ENCODE measurements around the gene CA12. TPM values are rescaled to one million over a fixed set of nuclear protein-coding genes. Genes with fewer than 3 reads are reported as not detected.
A peak's percentile ranks its signal among the peaks of the same experiment; 100 is the strongest.

CA12 gene
- total RNA-seq, 2 donors from 2014 or later, result 1.3 to 5.5 TPM

- peaks cover 0 to 15% of the 10 kb centered on the region in 2 donors for H3K4me1 ChIP-seq
- TF ChIP-seq CTCF (IDR thresholded peaks at IDR 0.05), result no peak
- no peaks in the 10 kb centered on the region for H3K9me3 ChIP-seq
- peak overlapping the region in 1 of 2 donors; percentile 50 for H3K27ac ChIP-seq
- H3K4me3 ChIP-seq, result no peak overlapping the region
- no peak for DNase-seq (ENCODE audit: low spot score)
- H3K36me3 ChIP-seq, result no peaks in the 10 kb centered on the region
- H3K27me3 ChIP-seq, result no peaks in the 10 kb centered on the region
Measured at GRCh38 chr15:63292241-63292640, 89.4 kb downstream of the CA12 start.

GRCh38 chr15:63291507-63291906 is 90.1 kb downstream of the CA12 start:
- H3K27me3 ChIP-seq, result no peaks in the 10 kb centered on the region
- no peaks in the 10 kb centered on the region for H3K36me3 ChIP-seq
- peak overlapping the region in 1 of 2 donors; percentile 50 for H3K27ac ChIP-seq
- H3K9me3 ChIP-seq, result no peaks in the 10 kb centered on the region
- TF ChIP-seq CTCF (IDR thresholded peaks at IDR 0.05), result no peak
- no peak for DNase-seq (ENCODE audit: low spot score)
- H3K4me3 ChIP-seq, result no peak overlapping the region
- H3K4me1 ChIP-seq, result peaks cover 0 to 15% of the 10 kb centered on the region in 2 donors

- H3K4me3 ChIP-seq, result no peak overlapping the region
- H3K36me3 ChIP-seq, result peaks cover 5% of the 10 kb centered on the region
- H3K27me3 ChIP-seq, result no peaks in the 10 kb centered on the region
- no peak for DNase-seq (ENCODE audit: low spot score)
- H3K4me1 ChIP-seq, result peaks cover 0 to 15% of the 10 kb centered on the region in 2 donors
- H3K27ac ChIP-seq, result no peak overlapping the region
- peak; percentile 67 to 75 for TF ChIP-seq CTCF (IDR thresholded peaks at IDR 0.05)
- H3K9me3 ChIP-seq, result no peaks in the 10 kb centered on the region
Measured at GRCh38 chr15:63288778-63289378, 92.8 kb downstream of the CA12 start.

GRCh38 chr15:63288342-63288741 is 93.3 kb downstream of the CA12 start:
- H3K4me3 ChIP-seq, result no peak overlapping the region
- peaks cover 0 to 15% of the 10 kb centered on the region in 2 donors for H3K4me1 ChIP-seq
- H3K9me3 ChIP-seq, result no peaks in the 10 kb centered on the region
- no peaks in the 10 kb centered on the region for H3K27me3 ChIP-seq
- H3K27ac ChIP-seq, result no peak overlapping the region
- no peak for DNase-seq (ENCODE audit: low spot score)
- TF ChIP-seq CTCF (IDR thresholded peaks at IDR 0.05), result no peak
- peaks cover 5% of the 10 kb centered on the region for H3K36me3 ChIP-seq

GRCh38 chr15:63287109-63287508 is 94.5 kb downstream of the CA12 start:
- TF ChIP-seq CTCF (IDR thresholded peaks at IDR 0.05), result no peak
- no peaks in the 10 kb centered on the region for H3K9me3 ChIP-seq
- no peak overlapping the region for H3K27ac ChIP-seq
- H3K27me3 ChIP-seq, result no peaks in the 10 kb centered on the region
- peaks cover 5% of the 10 kb centered on the region for H3K36me3 ChIP-seq
- DNase-seq (ENCODE audit: low spot score), result no peak
- no peak overlapping the region for H3K4me3 ChIP-seq
- peaks cover 0 to 15% of the 10 kb centered on the region in 2 donors for H3K4me1 ChIP-seq

GRCh38 chr15:63284335-63284734 is 97.3 kb downstream of the CA12 start:
- H3K4me1 ChIP-seq, result peaks cover 0 to 6% of the 10 kb centered on the region in 2 donors
- H3K4me3 ChIP-seq, result no peak overlapping the region
- no peaks in the 10 kb centered on the region for H3K27me3 ChIP-seq
- TF ChIP-seq CTCF (IDR thresholded peaks at IDR 0.05), result no peak
- no peaks in the 10 kb centered on the region for H3K9me3 ChIP-seq
- no peak for DNase-seq (ENCODE audit: low spot score)
- H3K27ac ChIP-seq, result no peak overlapping the region
- peaks cover 5% of the 10 kb centered on the region for H3K36me3 ChIP-seq

All from right atrium auricular region (tissue), 2 donors.